B cell (primary cell): ENCODE data around the gene BRAP. TPM values are rescaled to one million over a fixed set of nuclear protein-coding genes. Genes with fewer than 3 reads are reported as not detected.

Source experiments
- ATAC-seq: fragments of 200-7000 bp; cut with Tn5 transposase; one replicate; pipeline ENCODE4 v1.10.0; 2021; ENCODE audit warnings: low read depth, mild to moderate bottlenecking, moderate number of reproducible peaks, moderate library complexity
- CTCF ChIA-PET: fragments of 350-600 bp; sonication (Branson Sonifier 250); formaldehyde crosslinking; loops from one replicate; lab custom pipeline; 2021; ENCODE audit warnings: antibody characterized with exemption, inconsistent platforms; lab: Charles Lee
- POLR2A ChIA-PET: fragments of 350-600 bp; sonication (Branson Sonifier 250); formaldehyde crosslinking; loops from one replicate; lab custom pipeline; 2021; ENCODE audit warnings: antibody characterized with exemption; lab: Charles Lee
- DNase-seq: peaks from one replicate; pipeline ENCODE4 v3.0.0; 2013
- H2AFZ ChIP-seq: 2 replicates; pipeline ENCODE4 v1.6.1; 2012; ENCODE audit warnings: mild to moderate bottlenecking, low read depth, low read length; ENCODE audit not compliant: insufficient read depth, poor library complexity, severe bottlenecking
- H3K27ac ChIP-seq, 2 donors: 1 replicate in 1 of 2; 2 replicates in 1 of 2; pipeline ENCODE4 v1.5.1; 2012 to 2013; ENCODE audit warnings: low read length in 2 of 2, mild to moderate bottlenecking in 2 of 2, moderate library complexity in 1 of 2
- H3K27me3 ChIP-seq, 4 experiments: fragments of 200-600 bp in 1 of 4; sonication (generic) in 1 of 4; replicated peaks in 1 of 4; 1 replicate in 2 of 4; 2 replicates in 2 of 4; pipeline versions ENCODE4 v1.6.1 to v1.7.0; 2013 to 2016; ENCODE audit warnings: low read length in 3 of 4, mild to moderate bottlenecking in 2 of 4, mixed read lengths in 1 of 4, moderate library complexity in 1 of 4; ENCODE audit not compliant: insufficient read depth in 4 of 4, control insufficient read depth in 3 of 4; ENCODE audit errors: control extremely low read depth in 1 of 4
- H3K36me3 ChIP-seq, 2 experiments: replicated peaks in 1 of 2; 1 replicate in 1 of 2; 2 replicates in 1 of 2; pipeline versions ENCODE4 v1.6.1 to v1.7.1; 2013; ENCODE audit warnings: low read length in 1 of 2; ENCODE audit not compliant: insufficient read depth in 2 of 2, control insufficient read depth in 1 of 2; ENCODE audit errors: control extremely low read depth in 1 of 2, extremely low read depth in 1 of 2
- H3K4me1 ChIP-seq, 2 donors: fragments of 200-600 bp in 1 of 2; sonication (generic) in 1 of 2; 1 replicate in 1 of 2; 2 replicates in 1 of 2; pipeline versions ENCODE4 v1.5.1 to v1.6.1; 2013 to 2017; ENCODE audit warnings: low read length in 2 of 2; ENCODE audit not compliant: control insufficient read depth in 2 of 2, insufficient read depth in 2 of 2
- H3K4me2 ChIP-seq: replicated peaks from 2 replicates; pipeline ENCODE3; 2012; ENCODE audit warnings: mild to moderate bottlenecking, low read depth, low read length; ENCODE audit not compliant: poor library complexity, severe bottlenecking
- H3K4me3 ChIP-seq, 5 experiments: fragments of 200-600 bp in 1 of 5; sonication (generic) in 1 of 5; 1 replicate in 3 of 5; 2 replicates in 2 of 5; pipeline versions ENCODE4 v1.5.1 to v1.7.0; 2011 to 2016; ENCODE audit warnings: low read length in 4 of 5, mild to moderate bottlenecking in 4 of 5, low read depth in 2 of 5, control low read depth in 1 of 5, moderate library complexity in 1 of 5; ENCODE audit not compliant: insufficient read depth in 1 of 5; ENCODE audit errors: control extremely low read depth in 1 of 5, extremely low read depth in 1 of 5
- H3K79me2 ChIP-seq: fragments of 200-600 bp; sonication (generic); one replicate; pipeline ENCODE4 v1.6.0; 2016; ENCODE audit warnings: low read length; ENCODE audit not compliant: control insufficient read depth, insufficient read depth
- H3K9ac ChIP-seq: fragments of 200-600 bp; sonication (generic); 2 replicates; pipeline ENCODE4 v1.6.1; 2017; ENCODE audit warnings: mild to moderate bottlenecking, low read length, moderate library complexity
- H3K9me3 ChIP-seq, 3 donors: one replicate each; pipeline versions ENCODE4 v1.6.1 to v1.7.1; 2013; ENCODE audit warnings: low read length in 2 of 3; ENCODE audit not compliant: control insufficient read depth in 2 of 3, insufficient read depth in 1 of 3; ENCODE audit errors: control extremely low read depth in 1 of 3
- H4K20me1 ChIP-seq: 2 replicates; pipeline ENCODE4 v1.6.0; 2012; ENCODE audit warnings: mild to moderate bottlenecking, low read length; ENCODE audit not compliant: insufficient read depth, control insufficient read depth, poor library complexity, severe bottlenecking
- H3K27ac Mint-ChIP-seq: one replicate; pipeline ENCODE4 v1.8.0; 2021; ENCODE audit warnings: mixed read lengths
- H3K27me3 Mint-ChIP-seq: one replicate; pipeline ENCODE4 v1.8.0; 2021; ENCODE audit warnings: mixed read lengths
- H3K4me1 Mint-ChIP-seq: one replicate; pipeline ENCODE4 v1.8.0; 2021; ENCODE audit warnings: mixed read lengths
- H3K4me3 Mint-ChIP-seq: one replicate; pipeline ENCODE4 v1.8.0; 2021; ENCODE audit warnings: mixed read lengths
- H3K9me3 Mint-ChIP-seq: one replicate; pipeline ENCODE4 v1.8.0; 2022; ENCODE audit warnings: mixed read lengths; ENCODE audit not compliant: insufficient read depth
- CTCF ChIP-seq: fragments of 200-600 bp; IDR thresholded peaks from one replicate; pipeline ENCODE4 v1.8.0; 2022; ENCODE audit warnings: antibody characterized with exemption, mild to moderate bottlenecking
- EZH2 ChIP-seq: IDR thresholded peaks from 2 replicates; pipeline ENCODE4 v1.6.1; 2012; ENCODE audit warnings: borderline replicate concordance, low read depth, mild to moderate bottlenecking, moderate library complexity, low read length; ENCODE audit not compliant: insufficient read depth, poor library complexity, severe bottlenecking
- WGBS: methylation state at CpG from one replicate; pipeline ENCODE4 v1.1.5; 2013; ENCODE audit warnings: missing lambda C conversion rate; ENCODE audit not compliant: insufficient coverage; 5-methylcytosine and 5-hydroxymethylcytosine counted together
- intact Hi-C: fragments of 100-400 bp; cut with micrococcal nuclease; formaldehyde crosslinking; loops from one replicate; pipeline ENCODE4 v1.10.0; 2022
- polyA plus RNA-seq: library from polyadenylated mRNA; depleted of rRNA; stranded (reverse); fragments of >200 nt; gene quantifications from 2 replicates; pipeline ENCODE4 v1.2.3, GENCODE V29; 2012
- total RNA-seq, 2 donors: library from RNA; stranded (reverse); fragments of 120-200 nt in 1 of 2; gene quantifications; 1 replicate in 1 of 2; 2 replicates in 1 of 2; pipeline versions ENCODE4 v1.2.3 to v1.2.4, GENCODE V29; 2013 to 2022

Gene BRAP
- total and polyA plus RNA-seq, 2 donors (not counting 1 experiment from before 2014, with no cell fraction given), result 10.4 to 25.7 TPM

- no peaks in the 10 kb centered on the region for H3K27me3 Mint-ChIP-seq
- CTCF ChIA-PET, result no interaction called here
- peaks cover 10% of the 10 kb centered on the region for H3K4me1 Mint-ChIP-seq
- Histone ChIP-seq H3K36me3 (peaks cover 9 to 33% of the 10 kb centered on the region in 2 experiments), H3K27ac (no peak overlapping the region), H3K79me2 (peaks cover 36% of the 10 kb centered on the region), H4K20me1 (no peaks in the 10 kb centered on the region), H3K4me3 (no peak overlapping the region), H3K27me3 (no peaks in the 10 kb centered on the region), H3K9me3 (no peaks in the 10 kb centered on the region), H3K4me1 (peaks cover 7 to 10% of the 10 kb centered on the region in 2 donors), H3K4me2 (no peak overlapping the region), H3K9ac (no peak overlapping the region), H2AFZ (no peak overlapping the region)
- no peak overlapping the region for H3K4me3 Mint-ChIP-seq
- intact Hi-C loops, result no loop called here
- TF ChIP-seq EZH2, result no peak
- TF ChIP-seq CTCF, result no peak
- DNase-seq, result no peak
- POLR2A ChIA-PET, result no interaction called here
- H3K9me3 Mint-ChIP-seq, result no peaks in the 10 kb centered on the region
- no peak overlapping the region for H3K27ac Mint-ChIP-seq
- 98% methylated on average over 3 of the region's 3 CpGs for WGBS
- no peak for ATAC-seq
Observed at GRCh38 chr12:111691262-111691661, 5.5 kb upstream of the BRAP start.

- no peaks in the 10 kb centered on the region for H3K27me3 ChIP-seq
- no peak overlapping the region for H3K27ac ChIP-seq
- no peaks in the 10 kb centered on the region for H3K9me3 Mint-ChIP-seq
- H2AFZ ChIP-seq, result no peak overlapping the region
- H3K27ac Mint-ChIP-seq, result no peak overlapping the region
- H3K36me3 ChIP-seq, result peaks cover under 1 to 3% of the 10 kb centered on the region in 2 experiments
- ATAC-seq, result no peak
- no peak overlapping the region for H3K4me3 Mint-ChIP-seq
- POLR2A ChIA-PET, result no interaction called here
- no peaks in the 10 kb centered on the region for H3K9me3 ChIP-seq
- peaks cover 31% of the 10 kb centered on the region for H3K4me1 Mint-ChIP-seq
- CTCF ChIA-PET, result interaction anchor here (1.4 kb wide), 1 partner anchor 125 kb away, joined by 4 read pairs; no protein-coding TSS in a partner anchor
- TF ChIP-seq CTCF, result no peak
- no peak for TF ChIP-seq EZH2
- intact Hi-C loops, result loop anchor here (1.0 to 10.0 kb wide), 3 partner anchors 79 to 727 kb away; partner anchors contain the start of genes ALDH2 and PTPN11
- no peak overlapping the region for H3K9ac ChIP-seq
- 80% methylated on average over 2 of the region's 10 CpGs for WGBS
- H3K79me2 ChIP-seq, result peaks cover 68% of the 10 kb centered on the region
- H3K4me3 ChIP-seq, result no peak overlapping the region
- peaks cover 23 to 24% of the 10 kb centered on the region in 2 donors for H3K4me1 ChIP-seq
- H4K20me1 ChIP-seq, result peaks cover 3% of the 10 kb centered on the region
- H3K4me2 ChIP-seq, result no peak overlapping the region
- H3K27me3 Mint-ChIP-seq, result no peaks in the 10 kb centered on the region
- DNase-seq, result no peak
Observed at GRCh38 chr12:111687952-111688351, 2.2 kb upstream of the BRAP start.
